RWPE2 (cell line): Measurements from ENCODE around the gene TBC1D5.
"Not testable (repeated sequence)": the region's sequence is repeated elsewhere in the genome, so short reads cannot be mapped to it uniquely, and the experiment has no call there.

ENCODE experiments used
- ATAC-seq: fragments of 200-7000 bp; cut with Tn5 transposase; 3 replicates; pipeline ENCODE4 v1.9.1; 2021; ENCODE audit warnings: low read depth
- DNase-seq: peaks from one replicate; pipeline ENCODE4 v3.0.0-alpha.2; 2020; ENCODE audit warnings: low spot score
- H3K27ac ChIP-seq: fragments of 450-650 bp; 2 replicates; pipeline ENCODE4 v1.5.1; 2017; ENCODE audit warnings: mild to moderate bottlenecking; ENCODE audit not compliant: poor library complexity, severe bottlenecking
- H3K27me3 ChIP-seq: fragments of 250-450 bp; sonication (Bioruptor Pico); 2 replicates; pipeline ENCODE4 v1.5.1; 2021; ENCODE audit warnings: mild to moderate bottlenecking, moderate library complexity; ENCODE audit not compliant: insufficient read depth, poor library complexity, severe bottlenecking
- H3K36me3 ChIP-seq: fragments of 250-450 bp; sonication (Bioruptor Pico); 2 replicates; pipeline ENCODE4 v1.5.1; 2020; ENCODE audit warnings: low read depth, mild to moderate bottlenecking, moderate library complexity
- H3K4me1 ChIP-seq: fragments of 250-450 bp; sonication (Bioruptor Pico); 2 replicates; pipeline ENCODE4 v1.5.1; 2021; ENCODE audit warnings: mild to moderate bottlenecking, moderate library complexity; ENCODE audit not compliant: insufficient read depth, poor library complexity, severe bottlenecking
- H3K4me3 ChIP-seq: fragments of 250-450 bp; sonication (Bioruptor Pico); 2 replicates; pipeline ENCODE4 v1.5.1; 2021; ENCODE audit warnings: mild to moderate bottlenecking, moderate library complexity; ENCODE audit not compliant: severe bottlenecking
- H3K9me3 ChIP-seq: fragments of 250-450 bp; sonication (Bioruptor Pico); 2 replicates; pipeline ENCODE4 v1.5.1; 2021; ENCODE audit warnings: mild to moderate bottlenecking, moderate library complexity; ENCODE audit not compliant: severe bottlenecking
- TF ChIP-seq, protein P1 (sequence below): fragments of 450-650 bp; IDR thresholded peaks from one replicate; pipeline ENCODE4 v1.5.1; 2017; ENCODE audit warnings: mild to moderate bottlenecking, moderate library complexity; ENCODE audit not compliant: poor library complexity, severe bottlenecking

The TBC1D5 gene

GRCh38 chr3:17355591-17355990 is 386.8 kb downstream of the TBC1D5 start:
- ATAC-seq (no peak), DNase-seq (no peak)
- H3K9me3 ChIP-seq, result no peaks in the 10 kb centered on the region
- H3K36me3 ChIP-seq, result no peaks in the 10 kb centered on the region
- TF ChIP-seq, protein P1, sequence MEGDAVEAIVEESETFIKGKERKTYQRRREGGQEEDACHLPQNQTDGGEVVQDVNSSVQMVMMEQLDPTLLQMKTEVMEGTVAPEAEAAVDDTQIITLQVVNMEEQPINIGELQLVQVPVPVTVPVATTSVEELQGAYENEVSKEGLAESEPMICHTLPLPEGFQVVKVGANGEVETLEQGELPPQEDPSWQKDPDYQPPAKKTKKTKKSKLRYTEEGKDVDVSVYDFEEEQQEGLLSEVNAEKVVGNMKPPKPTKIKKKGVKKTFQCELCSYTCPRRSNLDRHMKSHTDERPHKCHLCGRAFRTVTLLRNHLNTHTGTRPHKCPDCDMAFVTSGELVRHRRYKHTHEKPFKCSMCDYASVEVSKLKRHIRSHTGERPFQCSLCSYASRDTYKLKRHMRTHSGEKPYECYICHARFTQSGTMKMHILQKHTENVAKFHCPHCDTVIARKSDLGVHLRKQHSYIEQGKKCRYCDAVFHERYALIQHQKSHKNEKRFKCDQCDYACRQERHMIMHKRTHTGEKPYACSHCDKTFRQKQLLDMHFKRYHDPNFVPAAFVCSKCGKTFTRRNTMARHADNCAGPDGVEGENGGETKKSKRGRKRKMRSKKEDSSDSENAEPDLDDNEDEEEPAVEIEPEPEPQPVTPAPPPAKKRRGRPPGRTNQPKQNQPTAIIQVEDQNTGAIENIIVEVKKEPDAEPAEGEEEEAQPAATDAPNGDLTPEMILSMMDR, result no peak
- no peaks in the 10 kb centered on the region for H3K4me1 ChIP-seq
- H3K27ac ChIP-seq, result no peak overlapping the region
- no peak overlapping the region for H3K4me3 ChIP-seq
- H3K27me3 ChIP-seq, result no peaks in the 10 kb centered on the region

GRCh38 chr3:17354341-17354740 is 388.1 kb downstream of the TBC1D5 start:
- Histone ChIP-seq H3K9me3 (no peaks in the 10 kb centered on the region), H3K27me3 (no peaks in the 10 kb centered on the region), H3K36me3 (no peaks in the 10 kb centered on the region), H3K27ac (no peak overlapping the region), H3K4me1 (no peaks in the 10 kb centered on the region), H3K4me3 (no peak overlapping the region)
- no peak for DNase-seq
- ATAC-seq, result no peak
- TF ChIP-seq, protein P1, result no peak

DNA sequence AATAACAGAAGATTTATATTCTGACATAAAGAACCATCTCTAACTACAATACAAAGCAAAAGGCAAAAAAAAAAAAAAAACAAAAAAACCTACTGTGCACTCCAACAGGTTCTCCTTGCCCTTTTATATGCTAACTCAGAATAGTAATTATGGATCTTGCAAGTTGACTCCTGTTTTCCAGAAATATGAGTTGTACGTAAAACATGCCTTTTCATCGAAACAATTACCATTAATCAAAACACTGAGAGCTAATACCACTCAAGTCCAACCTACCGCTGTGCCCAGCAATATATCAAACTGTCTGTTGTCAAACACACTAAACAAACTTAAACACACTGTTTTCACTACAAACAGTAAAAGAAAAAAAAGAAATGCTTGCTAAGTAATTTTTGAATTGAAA is 389.8 kb downstream of the TBC1D5 start:
- no peak overlapping the region for H3K4me3 ChIP-seq
- H3K4me1 ChIP-seq, result no peaks in the 10 kb centered on the region
- ATAC-seq (no peak), DNase-seq (no peak)
- TF ChIP-seq, protein P1, result no peak
- no peaks in the 10 kb centered on the region for H3K27me3 ChIP-seq
- H3K36me3 ChIP-seq, result no peaks in the 10 kb centered on the region
- H3K27ac ChIP-seq, result no peak overlapping the region
- H3K9me3 ChIP-seq, result no peaks in the 10 kb centered on the region

DNA sequence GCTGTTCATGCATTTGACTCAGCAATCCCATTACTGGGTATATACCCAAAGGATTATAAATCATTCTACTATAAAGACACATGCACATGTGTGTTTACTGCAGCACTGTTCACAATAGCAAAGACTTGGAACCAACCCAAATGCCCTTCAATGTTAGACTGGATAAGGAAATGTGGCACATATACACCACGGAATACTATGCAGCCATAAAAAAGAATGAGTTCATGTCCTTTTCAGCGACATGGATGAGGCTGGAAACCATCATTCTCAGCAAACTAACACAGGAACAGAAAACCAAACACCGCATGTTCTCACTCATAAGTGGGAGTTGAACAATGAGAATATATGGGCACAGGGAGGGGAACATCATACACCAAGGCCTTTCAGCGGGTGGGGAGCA is 391.2 kb downstream of the TBC1D5 start:
- H3K4me3 ChIP-seq, ATAC-seq, H3K9me3 ChIP-seq, DNase-seq, H3K36me3 ChIP-seq, H3K4me1 ChIP-seq, H3K27me3 ChIP-seq, H3K27ac ChIP-seq: not testable (repeated sequence)

GRCh38 chr3:17349093-17349492 is 393.3 kb downstream of the TBC1D5 start:
- DNase-seq (no peak), ATAC-seq (no peak)
- no peaks in the 10 kb centered on the region for H3K36me3 ChIP-seq
- no peaks in the 10 kb centered on the region for H3K27me3 ChIP-seq
- TF ChIP-seq, protein P1, result no peak
- no peak overlapping the region for H3K4me3 ChIP-seq
- no peaks in the 10 kb centered on the region for H3K9me3 ChIP-seq
- no peaks in the 10 kb centered on the region for H3K4me1 ChIP-seq
- H3K27ac ChIP-seq, result no peak overlapping the region
